ENCODE results near the gene KCNE1. TPM values are rescaled to one million over a fixed set of nuclear protein-coding genes. Genes with fewer than 3 reads are reported as not detected.

KCNE1 gene
- total RNA-seq, 3 donors from 2014 or later (not counting 1 experiment from before 2014, with no cell fraction given): 0.52 to 3.3 (median 1.6) TPM

DNA sequence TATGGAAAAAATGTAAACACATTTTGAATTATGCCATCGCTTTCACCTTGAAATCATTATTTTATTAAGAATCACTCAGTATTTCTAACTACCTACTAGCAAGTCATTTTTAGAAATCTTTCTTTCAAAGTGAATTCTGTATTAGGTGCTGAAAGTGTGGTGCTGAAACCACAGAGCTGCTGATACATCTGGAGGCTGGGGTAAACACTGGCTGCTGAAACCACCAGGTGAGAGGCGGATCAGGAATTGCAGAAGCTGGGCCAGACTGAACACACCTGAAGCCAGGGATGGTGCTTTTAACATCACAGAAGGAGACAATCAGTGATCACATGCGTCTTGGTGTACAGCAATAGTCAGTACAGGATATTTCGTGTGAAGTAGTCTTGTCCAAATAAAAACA, 42.2 kb upstream of the KCNE1 start:
- DNase-seq: no peak
- Histone ChIP-seq H3K36me3 (ENCODE audit: control insufficient read depth, insufficient read depth, low read length) (no peaks in the 10 kb centered on the region), H3K4me1 (ENCODE audit: control insufficient read depth, insufficient read depth, low read length) (no peaks in the 10 kb centered on the region), H3K9me3 (ENCODE audit: control insufficient read depth, insufficient read depth, low read length) (no peaks in the 10 kb centered on the region), H3K4me3 (ENCODE audit: low read length) (no peak overlapping the region), H3K27ac (ENCODE audit: low read length) (no peak overlapping the region), H3K27me3 (ENCODE audit: control insufficient read depth, insufficient read depth, low read length) (no peaks in the 10 kb centered on the region)
- Mint-ChIP-seq H3K36me3 (no peaks in the 10 kb centered on the region), H3K27me3 (ENCODE audit: low read depth in 2 of 2) (peaks cover 0 to 3% of the 10 kb centered on the region in 2 donors), H3K4me1 (no peaks in the 10 kb centered on the region), H3K4me3 (no peak overlapping the region), H3K27ac (no peak overlapping the region), H3K9me3 (no peaks in the 10 kb centered on the region)
- WGBS (ENCODE audit: insufficient coverage): 82% methylated on average over 2 of the region's 4 CpGs
- intact Hi-C loops (cut with micrococcal nuclease): no loop called here
- no peak for ATAC-seq
- TF ChIP-seq, protein P1, sequence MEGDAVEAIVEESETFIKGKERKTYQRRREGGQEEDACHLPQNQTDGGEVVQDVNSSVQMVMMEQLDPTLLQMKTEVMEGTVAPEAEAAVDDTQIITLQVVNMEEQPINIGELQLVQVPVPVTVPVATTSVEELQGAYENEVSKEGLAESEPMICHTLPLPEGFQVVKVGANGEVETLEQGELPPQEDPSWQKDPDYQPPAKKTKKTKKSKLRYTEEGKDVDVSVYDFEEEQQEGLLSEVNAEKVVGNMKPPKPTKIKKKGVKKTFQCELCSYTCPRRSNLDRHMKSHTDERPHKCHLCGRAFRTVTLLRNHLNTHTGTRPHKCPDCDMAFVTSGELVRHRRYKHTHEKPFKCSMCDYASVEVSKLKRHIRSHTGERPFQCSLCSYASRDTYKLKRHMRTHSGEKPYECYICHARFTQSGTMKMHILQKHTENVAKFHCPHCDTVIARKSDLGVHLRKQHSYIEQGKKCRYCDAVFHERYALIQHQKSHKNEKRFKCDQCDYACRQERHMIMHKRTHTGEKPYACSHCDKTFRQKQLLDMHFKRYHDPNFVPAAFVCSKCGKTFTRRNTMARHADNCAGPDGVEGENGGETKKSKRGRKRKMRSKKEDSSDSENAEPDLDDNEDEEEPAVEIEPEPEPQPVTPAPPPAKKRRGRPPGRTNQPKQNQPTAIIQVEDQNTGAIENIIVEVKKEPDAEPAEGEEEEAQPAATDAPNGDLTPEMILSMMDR (IDR thresholded peaks at IDR 0.05): no peak

DNA sequence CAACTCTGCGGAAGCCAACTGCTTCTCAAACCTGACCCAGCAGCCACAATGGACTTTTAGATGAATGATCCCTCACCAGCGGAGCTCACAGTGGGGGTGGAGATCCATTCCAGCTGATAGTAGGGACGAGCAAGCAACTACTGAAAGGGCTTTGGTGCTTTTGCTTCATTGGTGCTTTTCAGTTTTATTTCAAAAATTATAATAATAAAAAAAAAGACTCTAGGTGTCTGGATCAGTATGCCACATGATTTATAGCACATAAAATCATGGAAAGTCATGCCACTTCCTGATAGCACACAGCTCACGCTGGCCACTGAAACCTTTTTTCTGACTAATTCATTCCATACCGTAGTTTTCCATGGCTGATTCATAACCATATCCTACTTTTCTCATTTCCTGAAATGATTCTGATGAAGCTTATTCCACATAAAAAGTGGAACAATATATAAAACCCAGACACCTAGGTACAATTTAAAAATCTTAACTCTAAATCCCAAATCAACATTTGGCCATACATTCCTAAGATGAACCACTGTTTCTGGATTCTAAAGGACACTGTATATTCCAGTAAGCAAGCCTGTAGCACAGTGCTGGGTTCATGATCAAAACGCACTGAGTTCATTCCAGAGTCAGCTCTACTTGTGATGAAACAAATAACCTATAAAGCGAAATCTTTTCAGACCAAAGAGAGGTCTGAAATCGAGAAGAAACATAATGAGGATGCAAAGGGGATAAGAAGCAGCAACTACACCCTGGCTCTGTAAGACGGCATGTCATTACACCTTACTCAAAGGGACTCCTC, 41.3 kb upstream of the KCNE1 start:
- H3K9me3 ChIP-seq (ENCODE audit: control insufficient read depth, insufficient read depth, low read length): no peaks in the 10 kb centered on the region
- Mint-ChIP-seq H3K27ac (no peak overlapping the region), H3K27me3 (ENCODE audit: low read depth in 2 of 2) (peaks cover 0 to 3% of the 10 kb centered on the region in 2 donors), H3K9me3 (no peaks in the 10 kb centered on the region), H3K4me3 (no peak overlapping the region), H3K4me1 (peaks cover 0 to 5% of the 10 kb centered on the region in 2 donors), H3K36me3 (no peaks in the 10 kb centered on the region)
- no peak for ATAC-seq
- no peak for DNase-seq
- 80% methylated on average over 9 of the region's 9 CpGs for WGBS (ENCODE audit: insufficient coverage)
- no peak overlapping the region for H3K4me3 ChIP-seq (ENCODE audit: low read length)
- no peaks in the 10 kb centered on the region for H3K4me1 ChIP-seq (ENCODE audit: control insufficient read depth, insufficient read depth, low read length)
- no peaks in the 10 kb centered on the region for H3K27me3 ChIP-seq (ENCODE audit: control insufficient read depth, insufficient read depth, low read length)
- no peaks in the 10 kb centered on the region for H3K36me3 ChIP-seq (ENCODE audit: control insufficient read depth, insufficient read depth, low read length)
- H3K27ac ChIP-seq (ENCODE audit: low read length): no peak overlapping the region
- intact Hi-C loops (cut with micrococcal nuclease): no loop called here
- TF ChIP-seq, protein P1 (IDR thresholded peaks at IDR 0.05): no peak

DNA sequence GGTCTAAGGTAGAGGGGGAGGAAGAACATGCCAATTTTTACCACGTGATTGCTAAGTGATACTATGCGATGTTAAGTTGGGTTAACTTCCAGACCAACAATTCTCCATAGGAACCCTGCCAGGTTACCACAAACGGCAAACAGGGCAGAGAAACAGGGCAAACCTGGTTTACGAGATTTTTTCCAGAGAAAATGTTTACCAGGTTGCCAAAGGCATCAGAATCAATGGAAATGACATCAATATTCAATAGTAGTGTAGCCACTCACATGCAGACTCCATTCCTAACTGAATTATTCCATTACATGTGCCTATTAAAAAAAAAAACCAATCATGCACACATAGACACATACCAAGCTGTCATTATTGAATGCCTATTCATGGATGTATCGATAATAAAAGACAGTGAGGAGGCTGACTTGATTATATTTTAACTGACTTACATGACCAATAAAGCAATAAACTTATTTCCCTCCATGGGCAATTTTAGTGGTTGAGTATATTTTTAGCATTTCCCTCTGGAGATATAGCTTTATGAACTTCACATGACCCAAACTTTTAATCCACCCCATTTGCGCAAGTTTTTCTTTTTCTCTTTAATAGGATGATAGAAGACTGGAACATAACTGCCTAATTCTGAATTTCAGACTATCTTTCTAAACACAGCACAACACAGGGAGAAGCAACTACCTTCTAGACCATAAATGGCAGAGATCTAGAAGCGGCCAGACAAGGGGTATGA, 40.5 kb upstream of the KCNE1 start:
- no peak overlapping the region for H3K27ac ChIP-seq (ENCODE audit: low read length)
- H3K27me3 ChIP-seq (ENCODE audit: control insufficient read depth, insufficient read depth, low read length): no peaks in the 10 kb centered on the region
- H3K36me3 Mint-ChIP-seq: no peaks in the 10 kb centered on the region
- no peak overlapping the region for H3K4me3 Mint-ChIP-seq
- DNase-seq: no peak
- H3K4me1 ChIP-seq (ENCODE audit: control insufficient read depth, insufficient read depth, low read length): no peaks in the 10 kb centered on the region
- TF ChIP-seq, protein P1 (IDR thresholded peaks at IDR 0.05): no peak
- intact Hi-C loops (cut with micrococcal nuclease): no loop called here
- H3K27ac Mint-ChIP-seq: no peak overlapping the region
- no peak overlapping the region for H3K4me3 ChIP-seq (ENCODE audit: low read length)
- WGBS (ENCODE audit: insufficient coverage): 83% methylated on average over 4 of the region's 7 CpGs
- H3K36me3 ChIP-seq (ENCODE audit: control insufficient read depth, insufficient read depth, low read length): no peaks in the 10 kb centered on the region
- H3K27me3 Mint-ChIP-seq (ENCODE audit: low read depth in 2 of 2): peaks cover 0 to 3% of the 10 kb centered on the region in 2 donors
- no peaks in the 10 kb centered on the region for H3K9me3 ChIP-seq (ENCODE audit: control insufficient read depth, insufficient read depth, low read length)
- H3K4me1 Mint-ChIP-seq: peaks cover 0 to 5% of the 10 kb centered on the region in 2 donors
- H3K9me3 Mint-ChIP-seq: no peaks in the 10 kb centered on the region
- no peak for ATAC-seq

Measured in natural killer cell (primary cell).